Stimulated activated CD8-positive, alpha-beta memory T cell treated with anti-CD3 and anti-CD28 coated beads, Interleukin-12 subunit alpha, Interleukin-12 subunit beta, amount 100 ng/mL, for 4 hours (primary cell): ENCODE data around the gene WIPF1.

Experiments used
- DNase-seq: peaks from one replicate; pipeline ENCODE4 v3.0.0-alpha.2; 2020; ENCODE audit warnings: low read depth

Gene WIPF1

DNA sequence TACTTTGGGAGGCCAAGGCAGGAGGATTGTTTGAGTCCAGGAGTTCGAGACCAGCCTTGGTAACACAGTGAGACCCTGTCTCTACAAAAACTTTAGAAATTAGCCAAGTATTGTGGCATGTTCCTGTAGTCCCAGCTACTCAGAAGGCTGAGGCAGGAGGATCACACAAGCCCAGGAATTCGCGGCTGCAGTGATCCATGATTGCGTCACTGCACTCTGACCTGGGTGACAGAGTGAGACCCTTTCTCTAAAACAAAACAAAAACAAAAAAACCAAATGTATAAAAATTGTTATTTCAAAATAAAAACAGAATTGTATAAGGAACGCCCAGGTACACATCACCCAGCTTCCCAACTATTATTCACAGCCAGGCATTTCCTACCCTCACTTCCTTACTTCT is 56.7 kb downstream of the WIPF1 start:
- no peak for DNase-seq

- no peak for DNase-seq
Measured at GRCh38 chr2:174535757-174536703, 61.6 kb downstream of the WIPF1 start.

- no peak for DNase-seq
Measured at GRCh38 chr2:174535083-174535482, 62.5 kb downstream of the WIPF1 start.

GRCh38 chr2:174529916-174530315 is 67.7 kb downstream of the WIPF1 start:
- DNase-seq: no peak

- no peak for DNase-seq
Measured at GRCh38 chr2:174527959-174528358, 69.6 kb downstream of the WIPF1 start.

DNA sequence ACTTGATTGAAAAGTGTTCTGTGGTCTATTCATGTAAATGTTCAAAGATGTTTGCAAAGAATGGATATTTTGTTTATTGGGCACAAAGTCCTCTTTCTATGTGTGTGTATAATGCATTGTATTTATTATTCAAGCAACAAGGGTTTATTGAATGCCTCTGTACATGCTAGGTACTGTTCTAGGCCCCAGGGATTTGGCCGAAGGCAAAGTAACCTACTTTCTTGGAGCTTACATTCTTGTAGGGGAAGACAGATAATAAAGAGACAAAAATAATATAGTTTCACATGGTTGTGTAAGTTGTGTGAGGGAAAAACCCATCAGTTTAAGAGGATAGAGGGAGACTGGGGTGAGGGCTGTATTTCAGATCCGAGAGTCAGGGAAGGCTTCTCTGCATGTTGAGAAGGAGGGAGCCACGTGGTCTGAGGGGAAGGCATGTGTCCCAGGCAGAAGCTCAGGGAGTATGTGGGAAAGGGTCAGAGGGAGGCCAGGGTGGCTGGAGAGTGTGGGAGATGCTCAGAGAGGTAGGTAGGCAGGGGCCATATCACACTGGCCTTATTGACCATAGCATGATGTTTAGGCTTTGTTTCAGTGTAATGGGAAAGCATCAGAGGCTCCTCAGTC is 70.4 kb downstream of the WIPF1 start:
- no peak for DNase-seq

DNA sequence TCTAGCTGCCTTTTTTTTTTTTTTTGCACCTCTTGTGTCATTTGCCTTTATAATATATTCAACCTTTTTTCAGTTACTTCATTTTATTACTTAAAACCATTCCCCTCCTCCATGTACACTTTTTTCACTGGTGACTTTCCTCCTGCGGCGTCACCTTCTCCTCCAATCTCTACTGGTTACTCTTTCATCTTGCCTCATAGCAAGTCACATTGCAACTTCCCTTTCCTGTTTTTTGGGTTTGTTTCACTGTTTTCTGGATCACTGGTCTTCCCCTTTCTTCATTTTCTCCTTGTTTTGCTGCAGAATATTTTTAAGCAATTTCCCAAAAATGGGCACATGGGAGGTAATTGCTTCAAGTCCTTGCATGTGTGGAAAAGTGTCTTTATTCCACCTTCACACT is 73.1 kb downstream of the WIPF1 start:
- no peak for DNase-seq

DNA sequence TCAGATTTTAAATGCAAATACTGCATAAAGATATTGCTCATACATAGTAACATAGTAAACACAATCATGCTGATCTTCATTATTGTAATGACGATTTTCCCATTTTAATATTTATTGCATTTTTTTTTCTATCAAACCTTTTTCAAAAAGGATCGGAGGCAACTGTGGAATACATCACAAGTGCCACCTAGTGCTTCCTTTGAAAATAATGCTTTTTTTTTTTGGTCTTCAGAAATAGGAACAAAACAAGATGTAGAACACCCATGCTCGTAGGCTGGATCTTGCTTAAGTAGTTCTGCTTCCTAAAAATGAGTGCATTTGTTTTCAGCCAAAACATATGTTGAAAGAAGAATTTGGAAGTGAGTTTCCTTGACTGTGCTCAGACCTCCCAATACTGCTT is 75.1 kb downstream of the WIPF1 start:
- no peak for DNase-seq

DNA sequence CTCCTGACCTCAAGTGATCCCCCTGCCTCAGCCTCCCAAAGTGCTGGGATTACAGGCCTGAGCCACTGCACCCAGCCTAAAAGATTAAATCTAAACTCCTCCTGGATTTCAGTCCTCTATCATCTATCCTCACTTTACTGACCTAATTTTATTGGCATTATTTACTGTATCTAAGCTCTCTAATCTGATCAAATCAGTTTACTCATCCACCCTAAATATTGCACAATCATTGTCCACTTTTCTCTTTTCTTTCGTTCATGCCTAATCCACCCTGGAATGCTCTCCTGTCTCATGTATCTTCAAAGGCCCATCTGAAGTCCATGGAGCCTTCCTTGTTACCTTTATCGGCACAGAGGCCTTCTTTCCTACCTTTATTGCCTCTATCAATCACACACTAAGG is 79.2 kb downstream of the WIPF1 start:
- no peak for DNase-seq

GRCh38 chr2:174516501-174517378 is 80.9 kb downstream of the WIPF1 start:
- no peak for DNase-seq

DNA sequence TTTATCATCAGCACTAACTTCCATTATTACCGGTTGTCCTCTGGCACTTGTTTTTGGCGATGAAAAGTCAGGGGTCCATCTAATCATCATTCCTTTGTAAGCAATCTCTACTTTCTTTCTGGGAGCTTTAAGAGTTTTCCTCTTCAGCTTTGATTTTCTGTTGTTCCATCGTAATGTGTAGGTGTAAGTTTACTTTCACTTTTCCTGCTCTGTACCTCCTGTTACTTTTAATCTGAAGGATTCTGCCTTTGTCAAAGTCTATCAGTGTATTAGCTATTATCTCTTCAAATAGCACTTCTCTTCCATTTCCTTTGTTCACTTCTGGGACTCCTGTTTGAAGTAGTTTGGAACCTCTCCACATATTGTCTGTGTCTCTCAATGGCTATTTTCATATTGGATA is 85.3 kb downstream of the WIPF1 start:
- no peak for DNase-seq

GRCh38 chr2:174511580-174512260 is 85.9 kb downstream of the WIPF1 start:
- no peak for DNase-seq

DNA sequence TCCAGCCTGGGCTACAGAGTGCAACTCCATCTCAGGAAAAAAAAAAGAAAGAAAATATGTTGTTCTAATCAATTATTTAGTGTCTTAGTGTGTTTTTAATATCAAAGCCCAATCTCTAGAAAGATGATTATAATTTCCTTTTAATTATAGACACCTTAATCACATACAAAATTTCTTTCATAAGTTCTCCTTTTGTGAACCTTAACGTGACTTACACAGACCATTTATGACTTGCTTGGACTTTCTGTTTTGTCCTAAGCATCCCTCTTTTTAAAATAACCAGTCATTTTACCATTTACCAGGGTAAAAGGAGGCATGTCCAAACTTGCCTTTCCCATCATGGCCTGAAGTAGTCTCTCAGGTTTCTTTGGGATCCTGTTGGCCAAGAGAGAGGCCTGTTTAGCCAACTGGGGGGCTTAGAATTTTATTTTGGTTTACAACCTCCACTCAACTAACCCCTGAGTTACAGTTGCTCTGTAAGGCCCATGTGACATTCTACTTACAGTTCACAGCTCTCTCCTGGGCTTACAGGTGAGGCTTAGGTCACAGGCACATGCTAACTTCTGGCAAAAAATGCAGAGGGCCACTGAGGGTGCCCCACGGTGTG is 86.9 kb downstream of the WIPF1 start:
- no peak for DNase-seq
